Measurements from ENCODE around the gene LYAR.
A peak's percentile ranks its signal among the peaks of the same experiment; 100 is the strongest.
"Not testable (repeated sequence)": the region's sequence is repeated elsewhere in the genome, so short reads cannot be mapped to it uniquely, and the experiment has no call there.

The LYAR gene

GRCh38 chr4:4259484-4260100, 30.4 kb downstream of the LYAR start:
- DNase-seq, result no peak

DNA sequence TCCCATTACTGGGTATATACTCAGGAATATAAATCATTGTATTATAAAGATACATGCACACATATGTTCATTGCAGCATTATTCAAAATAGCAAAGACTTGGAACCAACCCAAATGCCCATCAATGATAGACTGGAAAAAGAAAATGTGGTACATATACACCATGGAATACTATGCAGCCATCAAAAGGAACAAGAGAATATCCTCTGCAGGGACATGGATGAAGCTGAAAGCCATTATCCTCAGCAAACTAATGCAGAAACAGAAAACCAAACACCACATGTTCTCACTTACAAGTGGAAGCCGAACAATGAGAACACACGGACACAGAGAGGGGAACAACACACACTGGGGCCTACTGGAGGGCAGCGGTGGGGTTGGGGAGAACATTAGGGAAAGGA, 32.2 kb downstream of the LYAR start:
- DNase-seq, result not testable (repeated sequence)

DNA sequence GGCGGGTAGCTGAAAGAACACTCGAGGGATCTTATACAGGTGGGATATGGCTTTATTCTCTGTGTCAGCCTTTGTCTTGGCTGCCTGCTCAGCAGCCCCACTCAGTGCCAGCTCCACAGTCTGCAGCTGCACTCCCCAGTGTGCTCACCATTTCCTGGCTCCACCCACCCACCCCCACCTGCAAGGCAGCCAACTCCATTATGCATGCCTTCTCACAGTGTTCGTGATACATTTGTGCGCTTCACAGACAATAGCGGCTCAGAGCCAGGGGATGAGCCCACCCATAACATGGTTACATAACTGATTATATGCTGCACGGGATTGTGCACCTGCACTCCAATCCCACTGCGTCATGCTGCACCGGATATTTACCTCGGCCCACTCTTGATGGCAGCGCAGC, 33.2 kb downstream of the LYAR start:
- DNase-seq, result no peak

- DNase-seq, result no peak
Measured at GRCh38 chr4:4254666-4255065, 35.3 kb downstream of the LYAR start.

DNA sequence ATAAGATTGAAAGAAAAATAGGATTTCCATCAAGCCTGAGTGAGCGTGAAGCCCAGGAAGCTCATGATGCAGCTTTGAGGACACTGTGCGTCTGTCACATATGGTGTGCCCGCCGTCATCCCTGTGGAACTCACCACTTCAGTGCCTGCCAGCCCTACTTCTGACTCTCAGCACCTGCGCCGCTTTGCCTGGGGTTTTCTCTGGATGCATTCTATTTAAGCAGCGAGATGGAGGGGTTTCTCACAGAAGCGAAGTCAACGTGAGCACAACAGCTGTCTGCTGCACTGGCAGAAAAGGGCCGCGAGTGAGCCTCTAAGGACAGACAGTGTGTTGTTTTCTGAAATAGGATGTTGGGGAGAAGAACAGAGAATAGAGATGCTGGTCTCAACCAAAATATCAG, 35.8 kb downstream of the LYAR start:
- DNase-seq, result no peak

DNA sequence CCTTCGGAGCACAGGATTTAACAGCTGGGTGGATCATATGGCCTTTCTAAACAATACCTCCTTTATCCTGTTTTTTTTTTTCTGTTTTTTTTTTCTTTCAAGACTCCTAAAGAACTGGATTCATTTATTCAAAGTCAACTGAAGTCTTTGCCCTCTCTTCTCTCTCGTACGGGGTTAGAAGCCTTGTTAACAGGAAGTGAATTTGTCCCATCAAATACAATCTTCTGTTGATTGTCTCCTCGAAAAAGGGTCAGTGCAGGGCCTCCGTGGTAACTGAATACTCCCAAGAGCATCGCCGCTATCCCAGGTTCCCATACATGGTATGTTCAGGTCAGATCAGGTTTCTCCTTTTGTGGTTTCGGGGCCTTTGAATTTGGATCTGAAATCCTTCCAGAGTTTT, 40.1 kb downstream of the LYAR start:
- DNase-seq, result no peak

- DNase-seq, result not testable (repeated sequence)
Measured at GRCh38 chr4:4249342-4249741, 40.6 kb downstream of the LYAR start.

DNA sequence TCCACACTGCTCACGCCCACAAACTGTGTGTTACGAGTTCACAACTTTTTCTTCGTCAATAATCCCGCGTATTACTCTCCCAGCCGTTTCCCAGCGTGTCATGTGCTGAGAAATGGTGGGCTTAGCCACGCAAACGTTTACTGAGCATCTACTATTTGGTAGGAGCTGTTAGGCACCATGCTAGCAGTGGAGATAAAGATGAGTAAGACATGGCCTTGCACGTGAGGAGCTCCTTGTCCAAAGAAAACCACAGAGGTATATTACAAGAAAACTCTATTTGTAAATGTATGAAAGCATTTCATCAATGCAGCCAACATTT, 41.1 kb downstream of the LYAR start:
- DNase-seq, result no peak

DNA sequence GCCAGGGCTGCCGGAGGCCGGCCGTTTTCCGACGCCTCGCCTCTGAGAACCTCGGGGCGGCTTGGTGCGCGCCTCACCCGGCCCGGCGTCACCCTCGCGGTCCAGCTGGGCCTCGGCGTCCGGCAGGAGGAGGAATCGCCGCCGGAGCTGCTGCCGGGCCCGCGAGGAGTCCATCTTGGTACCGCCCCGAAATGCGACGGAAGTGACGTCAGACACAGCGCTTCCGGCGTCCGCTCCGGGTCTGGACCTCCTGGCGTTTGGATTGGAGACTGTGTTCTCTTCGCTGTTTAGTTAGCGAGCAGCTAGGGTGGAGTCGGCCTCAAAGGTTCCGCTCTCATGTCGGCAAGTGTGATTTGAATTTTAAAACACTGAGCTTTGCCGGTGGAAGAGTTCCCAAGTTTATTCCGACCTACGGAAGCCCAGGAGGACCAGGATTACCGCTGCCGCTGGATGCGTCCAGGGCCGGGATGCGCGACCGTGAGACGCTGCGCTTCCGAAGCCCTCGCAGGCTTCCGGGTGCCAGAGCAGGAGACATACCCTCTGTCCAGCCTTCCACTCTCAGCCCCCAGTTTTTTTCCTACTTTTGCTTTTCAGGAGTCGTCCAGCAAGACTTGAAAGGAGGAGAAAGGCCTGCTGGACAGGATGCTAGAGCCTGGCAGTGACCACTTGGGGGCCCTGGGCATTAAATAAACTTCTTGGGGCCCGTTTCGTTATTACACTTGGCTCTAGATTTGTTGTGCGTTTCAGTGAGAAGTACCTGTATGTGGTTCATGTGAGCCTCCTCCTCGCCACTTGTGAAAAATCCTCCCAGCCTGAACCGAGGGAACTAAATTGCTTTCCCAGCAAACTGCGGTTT, 41.7 kb downstream of the LYAR start, which contains the start of gene TMEM128:
TSS of gene TMEM128 (minus strand) at position 195 of the 856 bp plus-strand sequence. CDS start at position 174, 21 bp downstream.
- peak; percentile 89 for DNase-seq

- no peak for DNase-seq
Measured at GRCh38 chr4:4247696-4248028, 42.3 kb downstream of the LYAR start.

DNA sequence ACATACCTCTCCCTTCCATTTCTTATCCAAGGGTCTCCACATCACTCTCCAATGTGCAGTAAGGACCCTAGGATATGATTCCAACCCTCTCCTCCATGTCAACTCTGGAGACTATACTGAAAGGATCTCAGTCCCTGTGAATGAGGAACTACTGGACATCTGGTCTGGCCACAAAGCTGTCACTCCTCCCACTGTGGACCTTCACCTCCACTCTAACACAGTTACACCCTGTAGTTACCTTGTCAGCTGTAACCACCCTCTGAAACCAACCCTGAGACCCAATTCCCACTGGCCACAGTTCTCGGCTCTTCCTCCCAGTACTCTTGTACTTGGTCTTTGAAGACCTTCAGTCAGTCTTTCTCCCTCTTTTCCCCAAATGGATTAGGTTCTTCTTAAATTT, 44.8 kb downstream of the LYAR start:
- no peak for DNase-seq

DNA sequence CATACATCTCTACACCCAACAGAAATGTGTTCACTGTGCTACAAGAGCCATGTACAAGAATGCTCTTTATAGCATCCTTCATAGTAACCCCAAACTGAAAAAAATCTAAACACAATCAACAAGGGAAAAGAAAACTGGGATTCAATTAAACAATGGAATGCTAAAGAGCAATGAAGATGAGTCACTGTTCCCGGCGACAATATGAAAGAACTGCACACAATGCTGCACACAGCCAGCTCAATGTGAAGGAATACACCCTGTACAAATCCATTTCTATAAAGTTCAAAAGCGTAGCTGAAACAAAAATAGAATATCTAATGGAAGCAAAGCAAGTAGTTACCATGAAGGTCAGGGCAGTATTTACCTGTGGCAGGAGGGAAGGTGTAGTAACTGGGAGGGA, 50.4 kb downstream of the LYAR start:
- DNase-seq, result not testable (repeated sequence)

GRCh38 chr4:4233610-4234009, 56.3 kb downstream of the LYAR start:
- DNase-seq, result no peak

DNA sequence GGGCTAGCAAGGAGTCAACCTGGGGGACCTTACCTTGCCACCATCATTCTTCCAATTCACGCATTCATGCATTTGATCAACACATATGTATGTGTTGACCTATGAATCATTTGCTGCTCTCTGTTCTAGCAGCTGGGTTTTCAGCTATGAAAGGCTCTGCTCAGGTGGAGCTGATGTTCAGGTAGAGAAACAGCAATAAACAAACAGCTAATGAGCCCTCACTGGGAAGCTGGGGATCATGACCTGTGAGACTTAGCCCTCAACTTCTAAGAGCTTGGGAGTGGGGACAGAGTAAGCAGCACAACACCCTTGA, 61.6 kb downstream of the LYAR start:
- DNase-seq, result no peak

DNA sequence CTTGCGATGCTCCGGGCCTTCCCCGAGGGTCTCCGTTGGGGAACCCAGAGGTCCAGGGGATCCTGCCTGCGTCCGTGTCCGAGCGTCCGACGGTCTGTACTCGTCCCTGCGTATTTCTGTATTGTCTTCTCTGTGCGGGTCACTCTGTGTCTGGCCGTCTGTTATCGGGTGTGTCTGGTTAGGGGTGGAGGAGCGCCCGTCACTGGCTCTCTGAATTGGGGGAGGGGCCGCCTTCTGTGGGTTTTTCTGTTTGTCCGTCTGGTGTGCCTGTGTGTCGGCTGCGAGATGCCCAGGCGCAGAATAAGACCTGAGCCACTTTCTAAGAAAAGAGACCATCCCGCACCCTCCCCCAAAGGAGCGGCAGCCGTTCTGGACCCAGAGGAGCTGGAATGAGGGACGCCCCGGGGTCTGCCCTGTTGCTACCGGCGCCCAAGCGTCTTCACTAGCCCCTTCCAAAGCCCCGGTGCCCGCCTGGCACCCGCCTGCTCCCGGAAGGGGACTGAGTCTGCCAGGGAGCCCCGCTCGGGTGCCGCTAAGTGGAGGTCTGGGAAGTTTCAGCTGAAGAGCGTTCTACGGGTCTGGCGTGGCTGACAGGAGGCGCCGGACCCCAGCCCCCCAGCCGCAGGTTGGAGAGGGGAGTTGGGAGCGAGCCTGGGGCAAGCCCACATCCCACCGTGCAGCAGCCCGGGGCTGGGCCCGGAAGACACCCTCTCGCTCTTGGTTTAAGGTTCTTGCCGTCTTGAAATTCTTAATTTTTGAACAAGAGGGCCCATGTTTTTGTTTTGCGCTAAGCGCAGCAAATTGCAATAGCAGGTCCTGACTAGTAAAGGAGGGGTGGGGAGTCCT, 62.2 kb downstream of the LYAR start:
- no peak for DNase-seq

- DNase-seq, result no peak
Measured at GRCh38 chr4:4226606-4227438, 63.1 kb downstream of the LYAR start, which contains the start of gene OTOP1. OTOP1 (minus strand) TSS chr4:4226929; CDS start chr4:4226864, 65 bp downstream.

DNA sequence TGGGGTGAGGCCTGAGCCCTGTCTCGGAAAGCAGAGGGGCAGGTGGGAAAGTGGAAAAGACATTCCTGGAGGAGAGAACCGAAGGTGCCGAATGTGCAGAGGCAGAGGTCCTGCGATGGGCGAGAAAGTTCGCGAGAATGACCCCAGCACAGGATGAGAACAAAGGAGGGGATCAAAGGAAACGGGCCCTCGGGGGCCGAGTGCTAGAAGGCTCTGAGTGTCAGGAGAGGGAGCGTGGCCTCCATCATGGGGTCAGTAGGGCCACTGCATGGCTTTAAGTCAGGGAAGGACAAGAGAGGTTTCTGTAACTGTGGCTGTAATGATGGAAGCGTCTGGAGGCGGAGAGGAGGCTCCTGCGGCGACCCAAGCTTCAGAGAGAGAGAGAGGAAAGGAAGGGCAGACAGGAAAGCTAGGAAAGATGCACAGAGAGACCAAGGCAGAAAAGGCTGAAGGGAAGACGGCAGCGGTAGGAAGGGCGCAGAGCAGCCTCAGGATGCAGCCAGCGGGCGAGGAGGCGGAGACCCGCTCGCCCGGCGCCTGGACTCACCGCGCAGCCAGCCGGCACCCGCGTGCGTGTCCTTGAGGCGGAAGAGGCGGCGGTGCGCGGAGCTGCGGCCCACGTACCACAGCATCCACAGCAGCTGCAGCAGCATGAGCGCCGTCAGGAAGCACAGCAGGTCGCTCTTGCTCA, 63.9 kb downstream of the LYAR start:
- no peak for DNase-seq

All from NCI-H345 (cell line).